Liver (tissue), 9 donors: ENCODE results near the gene RNU6-9. TPM values are rescaled to one million over a fixed set of nuclear protein-coding genes. Genes with fewer than 3 reads are reported as not detected.

Source experiments
- DNase-seq: peaks from one replicate; pipeline ENCODE4 v3.0.0-alpha.2; 2017; ENCODE audit warnings: low spot score
- H3K27ac ChIP-seq, 2 donors: one replicate each; pipeline ENCODE4 v1.7.0; 2013; ENCODE audit warnings: inconsistent platforms in 2 of 2, low read length in 2 of 2, control low read depth in 1 of 2, low read depth in 1 of 2, mild to moderate bottlenecking in 1 of 2
- H3K27me3 ChIP-seq, 4 donors: one replicate each; pipeline versions ENCODE4 v1.6.1 to v1.7.0; 2013; ENCODE audit warnings: low read length in 3 of 4, inconsistent platforms in 1 of 4, mild to moderate bottlenecking in 1 of 4, moderate library complexity in 1 of 4; ENCODE audit not compliant: control insufficient read depth in 4 of 4, insufficient read depth in 4 of 4
- H3K36me3 ChIP-seq, 4 donors: one replicate each; pipeline versions ENCODE4 v1.6.1 to v1.7.0; 2013; ENCODE audit warnings: low read length in 3 of 4, mild to moderate bottlenecking in 3 of 4, low read depth in 1 of 4, moderate library complexity in 1 of 4; ENCODE audit not compliant: control insufficient read depth in 4 of 4, insufficient read depth in 3 of 4
- H3K4me1 ChIP-seq, 4 donors: one replicate each; pipeline versions ENCODE4 v1.6.1 to v1.7.0; 2013; ENCODE audit warnings: low read length in 3 of 4, mild to moderate bottlenecking in 3 of 4, moderate library complexity in 1 of 4; ENCODE audit not compliant: control insufficient read depth in 4 of 4, insufficient read depth in 4 of 4
- H3K4me3 ChIP-seq, 3 donors: one replicate each; pipeline versions ENCODE4 v1.6.1 to v1.7.0; 2013; ENCODE audit warnings: low read length in 3 of 3, control low read depth in 1 of 3, low read depth in 1 of 3, mild to moderate bottlenecking in 1 of 3
- H3K9ac ChIP-seq, 2 donors: one replicate each; pipeline ENCODE4 v1.7.0; 2013; ENCODE audit warnings: low read length in 2 of 2, mild to moderate bottlenecking in 2 of 2, moderate library complexity in 2 of 2, control low read depth in 1 of 2, low read depth in 1 of 2
- H3K9me3 ChIP-seq, 4 donors: one replicate each; pipeline versions ENCODE4 v1.6.1 to v1.7.0; 2013; ENCODE audit warnings: low read length in 3 of 4; ENCODE audit not compliant: control insufficient read depth in 4 of 4
- EGR1 ChIP-seq, 2 donors: IDR thresholded peaks; 2 replicates each; pipeline ENCODE4 v1.6.1; 2016 to 2018; ENCODE audit warnings: antibody characterized with exemption in 2 of 2, low read depth in 2 of 2
- FOXA2 ChIP-seq: IDR thresholded peaks from 2 replicates; pipeline ENCODE4 v1.6.1; 2016; ENCODE audit warnings: antibody characterized with exemption
- GABPA ChIP-seq, 2 donors: IDR thresholded peaks in 1 of 2; conservative IDR thresholded peaks in 1 of 2; 2 replicates each; pipeline ENCODE4 v1.6.1; 2016; ENCODE audit warnings: antibody characterized with exemption in 2 of 2, mild to moderate bottlenecking in 1 of 2, moderate library complexity in 1 of 2
- HNF4A ChIP-seq, 2 donors: conservative IDR thresholded peaks; 2 replicates each; pipeline ENCODE4 v1.6.1; 2016; ENCODE audit warnings: antibody characterized with exemption in 2 of 2, mild to moderate bottlenecking in 2 of 2
- HNF4G ChIP-seq: IDR thresholded peaks from 2 replicates; pipeline ENCODE4 v1.6.1; 2016; ENCODE audit warnings: antibody characterized with exemption
- JUND ChIP-seq, 2 donors: IDR thresholded peaks; 2 replicates each; pipeline ENCODE4 v1.6.1; 2016; ENCODE audit warnings: antibody characterized with exemption in 2 of 2
- MAX ChIP-seq: IDR thresholded peaks from 2 replicates; pipeline ENCODE4 v1.6.1; 2016; ENCODE audit warnings: antibody characterized with exemption
- RAD21 ChIP-seq, 2 donors: IDR thresholded peaks; 2 replicates each; pipeline ENCODE4 v1.6.1; 2016; ENCODE audit warnings: antibody characterized with exemption in 2 of 2, mild to moderate bottlenecking in 2 of 2
- RXRA ChIP-seq, 2 donors: IDR thresholded peaks; 2 replicates each; pipeline ENCODE4 v1.6.1; 2017 to 2018; ENCODE audit warnings: antibody characterized with exemption in 2 of 2, mild to moderate bottlenecking in 1 of 2
- SP1 ChIP-seq: IDR thresholded peaks from 2 replicates; pipeline ENCODE4 v1.6.1; 2018; ENCODE audit warnings: antibody characterized with exemption, mild to moderate bottlenecking
- TAF1 ChIP-seq: conservative IDR thresholded peaks from 2 replicates; pipeline ENCODE4 v1.6.1; 2016; ENCODE audit warnings: antibody characterized with exemption, mild to moderate bottlenecking
- ZBTB33 ChIP-seq: IDR thresholded peaks from 2 replicates; pipeline ENCODE4 v1.6.1; 2016; ENCODE audit warnings: antibody characterized with exemption
- WGBS: extraction: QIAGEN DNeasy Blood & Tissue Kit; methylation state at CpG from one replicate; pipeline ENCODE4 v1.1.7; 2013; 5-methylcytosine and 5-hydroxymethylcytosine counted together
- polyA plus RNA-seq, 2 donors: library from polyadenylated mRNA; stranded (reverse) in 1 of 2; unstranded in 1 of 2; fragments of 200-250 nt in 1 of 2; fragments of >200 nt in 1 of 2; fragmentation: Nextera tagmentation in 1 of 2; extraction: Ambion mirVana in 1 of 2; gene quantifications; one replicate each; pipeline versions ENCODE4 v1.2.1 to v1.2.3, GENCODE V29; 2013 to 2015
- total RNA-seq, 2 donors: library from RNA; depleted of rRNA; stranded (reverse); fragments of >200 nt; gene quantifications; one replicate each; pipeline ENCODE4 v1.2.3, GENCODE V29; 2014
- TF ChIP-seq, protein P1 (sequence below): IDR thresholded peaks from 2 replicates; pipeline ENCODE4 v1.6.1; 2016; ENCODE audit warnings: antibody characterized with exemption
- donor health status: healthy.
- donor health status: healthy.
- donor health status: healthy.
- donor health status: healthy.
- donor health status: healthy.

Gene RNU6-9
- total and polyA plus RNA-seq, 4 donors: not detected

DNA sequence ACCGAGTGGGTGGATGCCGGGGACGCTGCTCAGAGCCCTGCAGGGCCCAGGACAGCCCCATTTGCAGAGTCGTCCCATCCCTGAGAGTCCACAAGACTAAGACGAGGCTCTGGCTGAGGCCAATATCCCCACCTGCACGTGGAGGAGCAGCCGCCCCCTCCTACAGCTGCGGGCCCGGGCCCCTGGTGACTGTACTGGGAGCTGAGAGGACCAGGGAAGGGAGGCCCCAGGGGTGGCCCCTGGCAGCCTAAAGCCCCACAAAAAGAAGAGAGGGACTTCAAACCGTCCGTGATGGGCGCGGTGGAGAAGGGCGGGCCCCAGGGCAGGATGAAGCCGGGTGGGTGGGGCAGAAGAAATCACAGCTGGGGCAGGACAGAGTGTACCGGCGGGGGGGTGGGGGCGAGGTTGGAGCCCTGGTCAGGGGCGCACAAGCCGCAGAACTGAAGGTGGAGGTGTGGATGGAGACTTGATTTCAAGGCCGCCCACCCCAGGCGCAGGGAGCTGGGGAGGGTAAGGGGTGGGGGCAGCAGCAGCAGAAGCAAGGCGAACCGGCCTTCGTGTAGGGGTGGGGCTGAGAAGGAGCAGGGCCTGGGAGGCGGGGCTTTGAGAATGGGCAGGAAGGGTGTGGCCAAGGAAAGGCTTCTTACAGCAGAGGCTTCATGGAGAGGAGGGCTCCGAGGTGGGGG is 20.9 kb upstream of the RNU6-9 start (continued):
- TF ChIP-seq ZBTB33 (no peak), MAX (no peak), HNF4G (no peak)

GRCh38 chr19:873084-873483 is 20.2 kb upstream of the RNU6-9 start:
- Histone ChIP-seq H3K4me1 (no peaks in the 10 kb centered on the region), H3K4me3 (no peak overlapping the region), H3K27me3 (no peaks in the 10 kb centered on the region), H3K36me3 (peaks cover 7 to 46% (median 11%) of the 10 kb centered on the region in 4 donors), H3K9ac (no peak overlapping the region), H3K9me3 (no peaks in the 10 kb centered on the region), H3K27ac (no peak overlapping the region)
- 88% methylated on average over 9 of the region's 13 CpGs for WGBS
- DNase-seq: no peak
- TF ChIP-seq RXRA (IDR thresholded peaks at IDR 0.05) (no peak), TAF1 (no peak), MAX (no peak), GABPA (IDR thresholded peaks at IDR 0.05 in 1 of 2, conservative IDR thresholded peaks at IDR 0.05 in 1 of 2) (no peak), SP1 (no peak), HNF4G (no peak), JUND (IDR thresholded peaks at IDR 0.05) (no peak), HNF4A (conservative IDR thresholded peaks at IDR 0.05) (no peak), ZBTB33 (no peak), EGR1 (IDR thresholded peaks at IDR 0.05; ENCODE audit: low read depth in 2 of 2) (no peak)
- TF ChIP-seq, protein P1, sequence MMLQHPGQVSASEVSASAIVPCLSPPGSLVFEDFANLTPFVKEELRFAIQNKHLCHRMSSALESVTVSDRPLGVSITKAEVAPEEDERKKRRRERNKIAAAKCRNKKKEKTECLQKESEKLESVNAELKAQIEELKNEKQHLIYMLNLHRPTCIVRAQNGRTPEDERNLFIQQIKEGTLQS: no peak

DNA sequence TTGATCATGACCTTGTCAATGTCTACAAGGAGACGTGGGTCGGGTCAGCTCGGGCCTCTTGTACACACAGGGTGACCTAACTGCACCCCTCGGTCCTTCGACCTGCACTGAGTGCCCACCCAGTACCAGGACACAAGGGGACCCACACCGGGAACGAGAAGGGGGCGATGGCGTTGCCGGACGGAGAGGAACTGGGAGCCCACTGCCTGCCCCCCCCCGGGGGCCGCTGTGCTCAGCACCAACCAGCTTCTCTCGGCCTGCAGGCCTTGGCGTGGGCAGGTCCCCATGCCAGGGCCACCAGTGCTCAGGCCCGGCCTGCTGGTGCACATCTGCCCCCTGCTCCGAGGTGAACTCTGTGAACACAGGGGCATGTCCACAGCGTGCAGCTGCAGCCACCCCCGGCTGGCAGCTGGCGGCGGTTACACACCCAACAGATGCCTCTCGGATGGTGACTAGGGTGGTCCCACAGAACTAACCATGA is 19.7 kb upstream of the RNU6-9 start:
- TF ChIP-seq FOXA2: no peak
- no peak for TF ChIP-seq RAD21 (IDR thresholded peaks at IDR 0.05)
- no peak for TF ChIP-seq TAF1
- TF ChIP-seq RXRA (IDR thresholded peaks at IDR 0.05): no peak
- no peak for TF ChIP-seq MAX
- no peaks in the 10 kb centered on the region for H3K9me3 ChIP-seq
- H3K9ac ChIP-seq: no peak overlapping the region
- H3K27ac ChIP-seq: no peak overlapping the region
- no peak for DNase-seq
- no peaks in the 10 kb centered on the region for H3K4me1 ChIP-seq
- no peak overlapping the region for H3K4me3 ChIP-seq
- peaks cover 7 to 41% (median 11%) of the 10 kb centered on the region in 4 donors for H3K36me3 ChIP-seq
- WGBS: 97% methylated on average over 22 of the region's 22 CpGs
- no peaks in the 10 kb centered on the region for H3K27me3 ChIP-seq
